HG03159 (cell line): ENCODE data around the gene TRIM61.
"Not testable (repeated sequence)": the region's sequence is repeated elsewhere in the genome, so short reads cannot be mapped to it uniquely, and the experiment has no call there.

Source experiments
- ATAC-seq: cut with Tn5 transposase; IDR thresholded peaks from one replicate; pipeline ENCODE4 v1.9.1; 2021; ENCODE audit warnings: mild to moderate bottlenecking, moderate library complexity; ENCODE audit not compliant: unreplicated experiment

Gene TRIM61

DNA sequence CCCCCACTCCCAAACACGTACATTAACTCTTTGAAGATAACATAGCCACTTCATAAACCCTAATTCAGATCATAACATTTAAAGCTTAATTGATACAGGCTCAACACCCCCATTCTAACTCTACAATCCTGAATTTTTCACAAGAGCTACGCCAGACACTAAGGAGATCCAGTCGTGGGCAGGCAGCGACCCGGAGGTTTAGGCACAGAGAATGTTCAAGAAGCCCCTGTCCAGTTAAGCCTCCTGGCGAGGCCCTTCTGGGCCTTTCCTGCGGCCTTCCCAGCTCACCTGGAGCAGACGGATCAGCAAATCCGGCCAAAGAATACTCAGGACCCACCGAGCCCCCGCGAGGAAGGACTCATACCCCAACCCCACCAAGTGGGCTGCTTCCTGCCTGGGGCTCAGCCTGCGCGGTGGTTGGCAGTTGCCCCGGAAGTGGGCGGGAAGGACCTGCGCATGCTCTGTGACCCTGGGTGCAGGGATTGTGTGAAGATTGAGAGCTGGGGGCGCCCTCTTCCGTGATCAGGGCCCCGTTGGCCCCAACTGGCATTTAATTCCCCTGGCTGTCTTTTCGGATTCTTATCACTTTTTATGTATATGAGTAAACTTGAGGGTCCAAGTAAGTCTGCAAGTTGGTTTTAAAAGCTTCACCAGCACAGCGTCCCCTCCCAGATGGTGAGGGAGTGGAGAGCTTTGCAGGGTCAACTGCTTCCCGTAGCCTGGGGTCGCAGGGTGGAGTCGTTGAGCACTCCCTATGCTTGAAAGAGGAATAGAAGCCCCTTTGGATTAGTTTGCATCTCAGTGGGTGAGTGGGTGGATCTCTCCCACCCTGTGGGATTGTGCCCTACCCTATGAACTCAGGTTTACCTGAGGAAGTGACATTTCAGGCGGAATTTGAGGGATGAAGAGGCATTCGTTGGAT, at the start of gene TRIM61:
TSS of gene TRIM61 (minus strand) at position 415 of the 922 bp plus-strand sequence. CDS start 7,655 bp downstream, outside the sequence.
- ATAC-seq: peak; percentile 99

DNA sequence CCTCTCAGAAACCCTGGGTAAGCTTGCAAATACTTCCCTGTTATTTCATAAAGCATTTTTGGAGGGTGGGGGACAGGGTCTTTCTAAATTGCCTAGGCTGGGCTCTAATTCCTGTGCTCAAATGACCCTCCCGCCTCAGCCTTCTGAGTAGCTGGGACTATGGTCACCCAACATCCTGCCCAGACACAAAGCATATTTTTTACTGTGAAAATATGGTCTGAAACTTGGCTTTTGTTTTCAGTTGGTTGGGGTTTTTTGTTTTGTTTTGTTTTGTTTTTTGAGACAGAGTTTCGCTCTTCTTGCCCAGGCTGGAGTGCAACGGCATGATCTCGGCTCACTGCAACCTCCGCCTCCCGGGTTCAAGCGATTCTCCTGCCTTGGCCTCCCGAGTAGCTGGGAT, 48.3 kb upstream of the TRIM61 start:
- ATAC-seq: not testable (repeated sequence)

DNA sequence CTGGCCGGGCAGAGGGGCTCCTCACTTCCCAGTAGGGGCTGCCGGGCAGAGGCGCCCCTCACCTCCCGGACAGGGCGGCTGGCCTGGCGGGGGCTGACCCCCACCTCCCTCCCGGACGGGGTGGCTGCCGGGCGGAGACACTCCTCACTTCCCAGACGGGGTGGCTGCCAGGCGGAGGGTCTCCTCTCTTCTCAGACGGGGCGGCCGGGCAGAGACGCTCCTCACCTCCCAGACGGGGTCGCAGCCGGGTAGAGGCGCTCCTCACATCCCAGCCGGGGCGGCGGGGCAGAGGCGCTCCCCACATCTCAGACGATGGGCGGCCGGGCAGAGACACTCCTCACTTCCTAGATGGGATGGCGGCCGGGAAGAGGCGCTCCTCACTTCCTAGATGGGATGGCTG, 42.5 kb upstream of the TRIM61 start:
- ATAC-seq: not testable (repeated sequence)

DNA sequence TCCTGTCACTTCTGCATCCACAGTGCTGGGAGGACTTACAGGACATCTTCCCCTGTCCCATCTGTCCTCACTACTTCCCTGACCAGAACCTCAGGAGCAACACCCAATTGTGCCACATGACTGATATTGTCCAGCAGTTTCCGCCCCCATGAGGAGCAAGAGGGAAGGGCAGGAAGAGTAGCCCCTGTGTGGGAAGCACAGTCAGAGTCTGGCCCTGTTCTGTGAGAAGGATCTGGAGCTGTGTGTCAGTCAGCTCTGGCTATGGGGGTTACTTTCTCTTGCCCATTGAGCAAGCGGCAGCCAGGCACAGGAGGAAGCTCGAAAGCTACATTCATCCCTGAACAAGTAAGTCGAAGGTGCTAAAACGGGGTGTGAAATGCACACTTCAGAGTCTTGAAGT, 39.5 kb upstream of the TRIM61 start:
- ATAC-seq: peak; percentile 56

DNA sequence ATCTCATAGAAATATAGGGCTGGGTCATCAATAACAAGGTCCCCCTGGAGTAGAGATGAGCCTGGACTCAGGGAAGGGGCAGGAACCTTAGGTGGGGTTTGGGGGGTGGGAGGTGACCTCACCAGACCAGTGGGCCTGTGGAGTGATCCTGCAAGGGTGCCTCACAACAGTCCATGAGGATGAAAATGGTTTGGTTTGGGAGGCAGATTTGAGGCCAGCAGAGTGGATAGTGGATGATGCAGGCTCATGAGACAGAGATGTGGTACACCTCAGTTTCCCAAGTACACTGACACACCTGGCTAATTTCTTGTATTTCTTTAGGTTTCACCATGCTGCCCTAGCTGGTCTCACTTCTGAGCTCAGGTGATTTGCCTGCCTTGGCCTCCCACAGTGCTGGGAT, 36.2 kb upstream of the TRIM61 start:
- ATAC-seq: no peak

DNA sequence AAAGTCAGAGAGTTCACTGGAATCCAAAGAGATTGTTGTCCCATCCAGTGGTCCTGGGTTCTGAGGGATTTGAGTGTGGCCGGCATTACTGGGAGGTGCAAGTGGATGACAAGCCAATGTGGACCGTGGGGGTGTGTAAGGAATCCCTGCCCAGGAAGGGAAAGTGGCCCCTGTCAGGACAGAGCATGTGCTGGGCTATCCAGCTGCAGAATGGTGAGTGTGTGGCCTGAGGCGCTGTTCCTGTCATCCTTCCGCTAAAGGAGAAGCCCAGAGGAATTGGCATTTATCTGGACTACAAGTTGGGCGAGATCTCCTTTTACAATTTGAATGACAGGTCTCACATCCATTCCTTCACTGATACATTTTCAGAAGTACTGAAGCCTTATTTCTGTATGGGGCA, 33.9 kb upstream of the TRIM61 start:
- ATAC-seq: no peak

DNA sequence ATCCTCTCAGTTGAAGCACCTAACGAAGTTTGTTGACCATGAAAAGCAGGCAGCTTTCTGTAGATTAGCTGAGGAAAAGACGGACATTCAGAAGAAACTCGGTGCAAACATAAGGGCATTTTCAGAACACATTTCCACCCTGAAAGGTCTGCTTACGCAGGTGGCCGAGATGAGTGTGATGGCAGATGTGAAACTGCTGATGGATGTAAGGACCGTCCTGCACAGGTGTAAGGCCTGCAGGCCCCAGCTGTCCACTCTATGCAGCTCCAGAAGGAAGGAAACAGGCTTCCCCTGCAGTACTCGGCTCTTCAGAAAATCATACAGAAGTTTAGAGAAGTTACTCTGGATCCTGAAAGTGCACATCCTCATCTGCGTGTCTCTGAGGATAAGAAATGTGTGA, 33.5 kb upstream of the TRIM61 start:
- no peak for ATAC-seq

DNA sequence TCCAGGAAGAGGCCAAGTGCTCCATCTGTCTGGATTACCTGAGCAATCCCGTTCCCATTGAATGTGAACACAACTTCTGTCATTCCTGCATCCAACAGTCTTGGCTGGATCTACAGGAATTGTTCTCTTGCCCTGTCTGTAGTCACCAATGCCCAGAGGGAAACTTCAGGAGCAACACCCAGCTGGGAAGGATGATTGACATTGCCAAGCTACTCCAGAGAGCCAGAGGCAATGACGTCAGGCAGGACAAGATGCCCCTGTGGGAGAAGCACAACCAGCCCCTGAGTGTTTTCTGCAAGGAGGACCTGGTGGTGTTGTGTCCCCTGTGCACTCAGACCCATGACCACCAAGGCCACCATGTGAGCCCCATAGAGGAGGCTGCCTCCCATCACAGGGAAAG, 33.0 kb upstream of the TRIM61 start:
- no peak for ATAC-seq

DNA sequence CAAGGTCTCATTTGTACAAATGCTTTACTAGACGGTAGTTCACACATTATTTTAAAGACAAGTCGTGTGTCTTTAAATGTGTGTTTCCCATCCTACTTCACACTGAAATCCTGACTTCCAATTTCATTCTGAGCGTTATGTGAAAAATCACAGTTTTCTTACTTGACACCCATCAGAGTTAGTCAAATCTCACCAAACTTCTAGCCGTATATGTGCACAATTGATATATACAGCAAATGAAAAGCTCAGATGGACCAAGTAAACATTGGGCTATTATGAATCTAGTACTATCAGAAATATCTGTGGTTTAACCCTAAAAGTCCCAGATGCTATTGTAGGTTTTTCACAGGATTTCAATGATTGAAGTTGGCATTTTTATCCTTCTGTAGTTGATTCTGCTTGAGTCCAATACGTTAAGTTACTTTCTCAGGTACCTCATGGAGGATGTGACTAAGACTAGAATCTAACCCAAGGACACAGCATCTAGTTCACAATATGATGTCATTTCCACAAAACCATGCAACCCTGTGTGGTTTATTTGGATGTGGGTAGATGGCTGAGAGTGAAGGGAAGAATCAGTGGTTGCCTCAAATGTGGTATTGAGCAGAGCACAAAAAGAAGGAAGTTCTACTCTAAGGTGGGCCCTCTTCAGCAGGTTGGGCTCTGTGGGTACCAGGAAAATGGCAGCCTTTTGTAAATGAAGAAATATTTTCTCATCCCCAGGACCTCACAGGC, 32.2 kb upstream of the TRIM61 start:
- ATAC-seq: peak; percentile 40

DNA sequence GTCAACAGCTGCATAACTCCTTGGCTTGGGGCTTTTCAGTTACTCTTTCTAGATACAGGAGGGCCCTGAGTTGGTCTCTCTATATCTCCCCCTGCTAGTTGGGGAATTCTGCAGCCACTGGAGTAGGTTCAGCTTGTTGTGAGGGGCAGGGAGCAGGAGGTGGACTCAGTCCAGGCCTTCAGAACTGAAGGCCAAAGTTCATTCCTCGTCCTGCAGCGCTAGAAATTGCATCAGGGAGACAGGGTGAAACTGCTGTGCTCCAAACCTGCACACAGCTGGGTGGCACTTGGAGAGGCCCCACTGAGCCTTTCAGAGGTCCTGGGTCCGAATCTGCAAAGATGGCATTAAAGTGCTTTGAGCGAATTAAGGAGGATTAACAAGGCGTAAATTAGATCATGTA, 29.4 kb upstream of the TRIM61 start:
- ATAC-seq: no peak

DNA sequence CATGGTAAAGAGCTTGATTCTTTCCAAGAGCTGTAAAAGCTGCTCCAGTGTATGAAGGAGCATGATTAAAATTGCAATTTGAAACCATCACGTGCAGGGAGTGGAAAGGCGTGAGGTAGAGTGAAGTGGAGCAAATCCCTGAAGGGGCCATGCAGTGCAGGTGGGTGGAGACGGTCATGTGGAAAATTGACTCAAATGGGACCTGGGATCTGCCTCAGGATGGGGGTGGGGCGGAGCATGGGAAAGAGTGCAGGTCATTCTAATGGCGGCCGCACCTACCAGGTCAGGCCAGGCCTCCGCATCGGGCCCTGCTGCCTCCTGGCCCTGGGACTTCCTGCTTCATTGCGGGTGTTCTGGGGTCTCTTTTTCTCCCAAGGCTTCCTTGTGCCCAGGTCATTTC, 29.0 kb upstream of the TRIM61 start:
- ATAC-seq: no peak

DNA sequence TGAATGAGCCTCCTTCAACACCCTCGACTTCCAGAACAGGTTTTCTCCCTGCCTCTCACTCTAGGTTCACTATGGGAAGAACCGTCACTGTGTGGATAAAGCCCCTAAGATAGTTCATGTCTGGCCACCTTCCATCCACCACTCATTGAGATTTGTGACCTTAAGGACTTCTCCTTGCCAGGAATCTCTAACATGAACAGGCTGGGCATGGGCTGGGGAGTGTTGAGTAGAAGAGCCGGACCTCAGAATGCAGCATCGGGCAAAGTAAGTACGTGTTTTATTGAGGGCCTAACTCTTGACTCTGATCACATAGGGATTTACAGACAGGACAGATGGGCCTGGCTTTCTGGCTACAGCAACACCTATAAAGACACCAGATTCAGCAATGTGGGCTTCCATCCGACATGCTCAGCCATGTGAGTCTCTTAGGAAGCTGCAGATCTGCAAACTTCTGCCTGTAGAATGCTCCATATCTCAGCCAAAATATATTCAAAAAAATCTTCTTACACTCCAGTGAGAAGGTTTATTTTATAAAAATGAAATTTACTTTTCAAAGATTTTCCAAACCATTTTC, 28.0 kb upstream of the TRIM61 start:
- ATAC-seq: no peak

DNA sequence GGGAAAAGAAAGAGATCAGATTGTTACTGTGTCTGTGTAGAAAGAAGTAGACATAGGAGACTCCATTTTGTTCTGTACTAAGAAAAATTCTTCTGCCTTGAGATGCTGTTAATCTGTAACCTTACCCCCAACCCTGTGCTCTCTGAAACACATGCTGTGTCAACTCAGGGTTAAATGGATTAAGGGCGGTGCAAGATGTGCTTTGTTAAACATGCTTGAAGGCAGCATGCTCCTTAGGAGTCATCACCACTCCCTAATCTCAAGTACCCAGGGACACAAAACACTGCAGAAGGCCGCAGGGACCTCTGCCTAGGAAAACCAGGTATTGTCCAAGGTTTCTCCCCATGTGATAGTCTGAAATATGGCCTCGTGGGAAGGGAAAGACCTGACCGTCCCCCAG, 24.5 kb upstream of the TRIM61 start:
- not testable (repeated sequence) for ATAC-seq

DNA sequence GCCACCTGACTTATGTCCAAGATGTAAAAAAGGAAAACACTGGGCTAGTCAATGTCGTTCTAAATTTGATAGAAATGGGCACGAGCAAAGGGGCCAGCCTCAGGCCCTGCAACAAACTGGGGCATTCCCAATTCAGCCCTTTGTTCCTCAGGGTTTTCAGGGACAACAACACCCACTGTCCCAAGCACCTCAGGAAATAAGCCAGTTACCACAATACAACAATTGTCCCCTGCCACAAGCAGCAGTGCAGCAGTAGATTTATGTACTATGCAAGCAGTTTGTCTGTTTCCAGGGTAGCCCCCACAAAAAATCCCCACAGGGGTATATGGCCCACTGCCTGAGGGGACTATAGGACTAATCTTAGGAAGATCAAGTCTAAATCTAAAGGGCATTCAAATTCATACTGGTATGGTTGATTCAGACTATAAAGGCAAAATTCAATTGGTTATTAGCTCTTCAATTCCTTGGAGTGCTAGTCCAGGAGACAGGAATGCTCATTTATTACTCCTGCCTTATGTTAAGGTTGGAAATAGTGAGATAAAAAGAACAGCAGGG, 21.1 kb upstream of the TRIM61 start:
- ATAC-seq: not testable (repeated sequence)

DNA sequence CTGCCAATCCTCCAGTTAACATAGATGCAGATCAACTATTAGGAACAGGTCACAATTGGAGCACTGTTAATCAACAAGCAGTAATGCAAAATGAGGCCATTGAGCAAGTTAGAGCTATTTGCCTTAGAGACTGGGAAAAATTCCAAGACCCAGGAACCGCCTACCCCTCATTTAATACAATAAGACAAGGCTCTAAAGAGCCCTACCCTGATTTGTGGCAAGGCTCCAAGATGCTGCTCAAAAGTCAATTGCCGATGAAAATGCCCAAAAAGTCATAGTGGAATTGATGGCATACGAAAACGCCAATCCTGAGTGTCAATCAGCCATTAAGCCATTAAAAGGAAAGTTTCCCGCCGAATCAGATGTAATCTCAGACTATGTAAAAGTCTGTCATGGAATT, 20.5 kb upstream of the TRIM61 start:
- no peak for ATAC-seq

DNA sequence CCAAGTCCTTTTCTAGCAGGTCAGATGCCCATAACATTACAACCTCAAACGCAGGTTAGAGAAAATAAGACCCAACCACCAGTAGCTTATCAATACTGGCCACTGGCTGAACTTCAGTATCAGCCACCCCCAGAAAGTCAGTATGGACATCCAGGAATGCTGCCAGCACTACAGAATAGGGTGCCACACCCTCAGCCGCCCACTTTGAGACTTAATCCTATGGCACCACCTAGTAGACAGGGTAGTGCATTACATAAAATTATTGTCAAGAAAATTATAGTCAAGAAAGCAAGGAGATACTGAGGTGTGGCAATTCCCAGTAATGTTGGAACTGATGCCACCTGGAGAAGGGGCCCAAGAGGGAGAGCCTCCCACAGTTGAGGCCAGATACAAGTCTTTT, 19.9 kb upstream of the TRIM61 start:
- no peak for ATAC-seq

DNA sequence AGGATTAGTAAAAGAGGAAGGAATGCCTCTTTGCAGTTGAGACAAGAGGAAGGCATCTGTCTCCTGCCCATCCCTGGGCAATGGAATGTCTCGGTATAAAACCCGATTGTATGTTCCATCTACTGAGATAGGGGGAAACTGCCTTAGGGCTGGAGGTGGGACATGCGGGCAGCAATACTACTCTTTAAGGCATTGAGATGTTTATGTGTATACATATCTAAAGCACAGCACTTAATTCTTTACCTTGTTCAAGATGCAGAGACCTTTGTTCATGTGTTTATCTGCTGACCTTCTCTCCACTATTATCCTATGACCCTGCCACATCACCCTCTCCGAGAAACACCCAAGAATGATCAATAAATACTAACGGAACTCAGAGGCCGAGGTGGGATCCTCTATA, 18.7 kb upstream of the TRIM61 start:
- ATAC-seq: not testable (repeated sequence)

DNA sequence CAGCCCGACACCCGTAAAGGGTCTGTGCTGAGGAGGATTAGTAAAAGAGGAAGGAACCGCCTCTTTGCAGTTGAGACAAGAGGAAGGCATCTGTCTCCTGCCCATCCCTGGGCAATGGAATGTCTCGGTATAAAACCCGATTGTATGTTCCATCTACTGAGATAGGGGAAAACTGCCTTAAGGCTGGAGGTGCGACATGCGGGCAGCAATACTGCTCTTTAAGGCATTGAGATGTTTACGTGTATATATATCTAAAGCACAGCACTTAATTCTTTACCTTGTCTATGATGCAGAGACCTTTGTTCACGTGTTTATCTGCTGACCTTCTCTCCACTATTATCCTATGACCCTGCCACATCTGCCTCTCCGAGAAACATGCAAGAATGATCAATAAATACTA, 13.3 kb upstream of the TRIM61 start:
- not testable (repeated sequence) for ATAC-seq

DNA sequence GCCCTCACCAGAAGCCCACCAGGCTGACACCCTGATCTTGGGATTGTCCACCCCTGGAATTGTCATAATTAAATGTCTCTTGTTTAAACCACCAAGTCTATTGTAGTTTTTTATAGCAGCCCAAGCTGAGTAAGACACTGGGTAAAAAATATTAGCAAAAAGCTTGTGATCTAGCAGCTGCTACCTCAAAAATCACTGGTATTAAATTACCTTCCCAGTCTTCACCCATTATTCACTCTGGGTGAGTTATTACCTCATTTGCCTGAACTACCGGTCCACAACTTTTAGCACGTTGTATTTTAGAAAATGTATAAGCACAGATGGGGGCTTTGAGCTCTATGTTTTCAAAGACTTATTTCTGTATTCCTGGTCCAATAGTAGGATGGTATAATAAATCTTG, 12.0 kb upstream of the TRIM61 start:
- no peak for ATAC-seq

DNA sequence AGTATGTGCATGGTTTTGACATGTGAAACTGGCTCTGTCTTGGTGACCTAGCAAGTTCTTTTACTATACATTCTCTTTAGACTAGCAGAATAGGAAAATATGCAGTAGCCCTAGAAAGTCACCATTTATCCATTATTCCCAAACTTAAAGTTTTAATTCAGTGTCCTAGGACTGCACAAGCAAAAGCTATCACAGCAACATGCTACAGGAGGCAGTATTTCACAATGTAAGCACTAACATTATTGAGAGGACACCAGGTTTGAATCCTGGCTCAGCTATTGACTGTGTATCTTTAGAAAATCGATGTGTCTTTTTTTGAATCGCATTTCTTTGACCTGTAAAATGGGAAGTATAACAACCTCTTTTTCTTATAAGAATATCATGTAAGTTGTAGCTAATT, 5.5 kb downstream of the TRIM61 start:
- ATAC-seq: not testable (repeated sequence)

DNA sequence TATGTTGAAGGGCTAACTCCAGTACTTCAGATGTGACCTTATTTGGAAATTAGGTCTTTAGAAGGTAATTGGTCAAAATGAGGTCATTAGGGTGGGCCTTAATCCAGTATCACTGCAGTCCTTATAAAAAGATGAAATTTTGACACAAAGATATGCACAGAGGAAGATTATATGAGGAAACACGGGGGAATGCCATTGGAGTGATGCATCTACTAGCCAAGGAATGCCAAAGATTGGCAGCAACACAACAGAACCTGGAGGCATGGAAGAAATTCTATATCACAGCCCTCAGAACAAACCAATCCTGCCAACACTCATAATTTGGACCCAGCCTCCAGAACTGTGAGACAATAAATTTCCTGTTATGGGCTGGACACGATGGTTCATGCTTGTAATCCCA, 17.6 kb downstream of the TRIM61 start:
- no peak for ATAC-seq
